GM12878 (cell line): Measurements from ENCODE around the gene C19orf33. TPM values are rescaled to one million over a fixed set of nuclear protein-coding genes. Genes with fewer than 3 reads are reported as not detected.

Source experiments
- ATAC-seq: fragments of 200-7000 bp; cut with Tn5 transposase; 3 replicates; pipeline ENCODE4 v1.9.1; 2020; ENCODE audit warnings: mild to moderate bottlenecking, moderate library complexity
- BruUV-seq: library from RNA; stranded (reverse); fragments of 400-500 nt; replicated peaks from 2 replicates; lab custom pipeline; 2021; lab: Mats Ljungman, UMichigan
- CTCF ChIA-PET: fragments of 300-600 bp; sonication (Branson Sonifier 250); formaldehyde crosslinking; extraction: SDS; loops from one replicate; lab custom pipeline; 2021; ENCODE audit warnings: inconsistent platforms; lab: Yijun Ruan, JAX
- POLR2A ChIA-PET: fragments of 350-600 bp; formaldehyde crosslinking; extraction: SDS; loops from one replicate; lab custom pipeline; 2021; ENCODE audit warnings: inconsistent platforms; lab: Charles Lee
- RAD21 ChIA-PET: fragments of 300-600 bp; sonication (Branson Sonifier 250); formaldehyde crosslinking; loops from one replicate; lab custom pipeline; 2023; ENCODE audit warnings: antibody characterized with exemption; ENCODE audit not compliant: unreplicated experiment; lab: Charles Lee
- SMC1A ChIA-PET: fragments of 300-600 bp; sonication (Branson Sonifier 250); formaldehyde crosslinking; loops from one replicate; lab custom pipeline; 2023; ENCODE audit not compliant: unreplicated experiment, uncharacterized antibody; lab: Charles Lee
- DNase-seq: peaks from one replicate; pipeline ENCODE4 v3.0.0-alpha.2; 2011; ENCODE audit warnings: low read depth, low spot score
- FAIRE-seq: peaks from 3 replicates; lab custom pipeline; 2011; peaks lifted over from hg19 to GRCh38; lab: Jason Lieb, UNC
- H2AFZ ChIP-seq: 2 replicates; pipeline ENCODE4 v1.6.0; 2011; ENCODE audit warnings: low read depth, low read length, control low read depth; ENCODE audit not compliant: control insufficient read depth
- H3K27ac ChIP-seq: 2 replicates; pipeline ENCODE4 v1.5.1; 2011; ENCODE audit warnings: control low read depth; ENCODE audit not compliant: control insufficient read depth, insufficient read depth
- H3K27me3 ChIP-seq, 2 experiments: replicated peaks in 1 of 2; 2 replicates each; pipeline versions ENCODE4 v1.6.0 to v1.6.1; 2011; ENCODE audit warnings: low read length in 1 of 2; ENCODE audit not compliant: control insufficient read depth in 2 of 2, insufficient read depth in 2 of 2
- H3K36me3 ChIP-seq, 2 experiments: 2 replicates each; pipeline ENCODE4 v1.5.1; 2011; ENCODE audit warnings: low read length in 1 of 2; ENCODE audit not compliant: control insufficient read depth in 2 of 2, insufficient read depth in 2 of 2
- H3K4me1 ChIP-seq: 2 replicates; pipeline ENCODE4 v1.6.1; 2011; ENCODE audit warnings: mild to moderate bottlenecking, low read length, moderate library complexity, mixed read lengths; ENCODE audit not compliant: control insufficient read depth, insufficient read depth
- H3K4me2 ChIP-seq: 2 replicates; pipeline ENCODE4 v1.6.0; 2011; ENCODE audit warnings: control low read depth; ENCODE audit not compliant: control insufficient read depth, insufficient read depth
- H3K4me3 ChIP-seq: fragments of 200-600 bp; sonication (generic); 2 replicates; pipeline ENCODE4 v1.5.1; 2016
- H3K79me2 ChIP-seq: 2 replicates; pipeline ENCODE4 v1.6.0; 2011; ENCODE audit warnings: low read length; ENCODE audit not compliant: control insufficient read depth, insufficient read depth
- H3K9ac ChIP-seq: 2 replicates; pipeline ENCODE4 v1.8.0; 2011; ENCODE audit warnings: low read length, control low read depth, mixed read lengths; ENCODE audit not compliant: control insufficient read depth, insufficient read depth
- H3K9me3 ChIP-seq: replicated peaks from 3 replicates; pipeline ENCODE4 v1.5.1; 2011; ENCODE audit warnings: mild to moderate bottlenecking, low read length; ENCODE audit not compliant: control insufficient read depth, insufficient read depth
- H4K20me1 ChIP-seq: 2 replicates; pipeline ENCODE4 v1.6.0; 2011; ENCODE audit not compliant: control insufficient read depth, insufficient read depth
- EP300 ChIP-seq, 2 experiments: fragments of 150-350 bp in 1 of 2; IDR thresholded peaks; 2 replicates each; pipeline ENCODE4 v1.6.1; 2011 to 2012; ENCODE audit warnings: low read depth in 2 of 2, low read length in 2 of 2, borderline replicate concordance in 1 of 2, improper control_type of control experiment in 1 of 2, inconsistent platforms in 1 of 2; ENCODE audit not compliant: control insufficient read depth in 1 of 2
- ETV6 ChIP-seq, 2 experiments: fragments of 450-650 bp in 1 of 2; IDR thresholded peaks in 1 of 2; conservative IDR thresholded peaks in 1 of 2; 2 replicates each; pipeline ENCODE4 v1.6.1; 2014; ENCODE audit warnings: antibody characterized with exemption in 1 of 2, borderline replicate concordance in 1 of 2, low read depth in 1 of 2, mild to moderate bottlenecking in 1 of 2, moderate library complexity in 1 of 2
- GATAD2B ChIP-seq: fragments of 450-650 bp; conservative IDR thresholded peaks from 2 replicates; pipeline ENCODE4 v1.6.1; 2017; ENCODE audit warnings: low read depth, mild to moderate bottlenecking, moderate library complexity
- NR2F1 ChIP-seq: fragments of 450-650 bp; conservative IDR thresholded peaks from 2 replicates; pipeline ENCODE4 v1.6.1; 2017; ENCODE audit warnings: mild to moderate bottlenecking
- RBBP5 ChIP-seq: fragments of 200-600 bp; sonication (generic); conservative IDR thresholded peaks from 2 replicates; pipeline ENCODE4 v1.6.1; 2016
- SIX5 ChIP-seq: IDR thresholded peaks from 2 replicates; pipeline ENCODE4 v1.6.1; 2011; ENCODE audit warnings: mild to moderate bottlenecking, low read depth, low read length, moderate library complexity; ENCODE audit not compliant: severe bottlenecking
- YBX1 ChIP-seq: fragments of 450-650 bp; IDR thresholded peaks from 2 replicates; pipeline ENCODE4 v1.6.1; 2016; ENCODE audit warnings: antibody characterized with exemption
- ZNF384 ChIP-seq: IDR thresholded peaks from 2 replicates; pipeline ENCODE4 v1.6.1; 2012; ENCODE audit warnings: low read depth, mild to moderate bottlenecking, low read length, improper control_type of control experiment, borderline replicate concordance
- ZNF592 ChIP-seq: fragments of 450-650 bp; IDR thresholded peaks from 2 replicates; pipeline ENCODE4 v1.6.1; 2017; ENCODE audit warnings: mild to moderate bottlenecking, moderate library complexity
- WGBS: methylation state at CpG from one replicate; pipeline ENCODE4 v1.1.6; 2016; ENCODE audit warnings: low lambda C conversion rate; ENCODE audit not compliant: insufficient replicate concordance, insufficient coverage; ENCODE audit errors: missing lambda C conversion rate; 5-methylcytosine and 5-hydroxymethylcytosine counted together
- in situ Hi-C: fragments of 300-500 bp; cut with MboI; formaldehyde crosslinking; loops from 9 replicates; pipeline ENCODE4 v1.14.3; 2018; ENCODE audit warnings: mixed read lengths
- intact Hi-C: fragments of 100-400 bp; cut with micrococcal nuclease; formaldehyde crosslinking; loops from one replicate; pipeline ENCODE4 v1.14.2; 2022; ENCODE audit not compliant: unreplicated experiment
- polyA plus RNA-seq, 11 experiments: library from polyadenylated mRNA; depleted of rRNA in 4 of 11; unstranded in 6 of 11; stranded (reverse) in 5 of 11; fragments of >200 nt; fragmentation: Nextera tagmentation in 4 of 11; fragmentation: Illumina TruSeq in 1 of 11; extraction: Ambion mirVana in 4 of 11; extraction: Trizol in 1 of 11; gene quantifications; 1 replicate in 1 of 11; 2 replicates in 10 of 11; pipeline versions ENCODE4 v1.2.1 to v1.2.3, GENCODE V29; 2011 to 2016; ENCODE audit warnings: inconsistent platforms in 2 of 11, missing spikeins in 2 of 11, low read depth in 1 of 11
- total RNA-seq, 4 experiments: library from RNA; depleted of rRNA in 3 of 4; stranded (reverse); fragments of >200 nt in 3 of 4; fragmentation: Illumina TruSeq in 1 of 4; extraction: Trizol in 1 of 4; gene quantifications; 2 replicates each; pipeline versions ENCODE4 v1.2.1 to v1.2.3, GENCODE V29; 2013 to 2021
- TF ChIP-seq, protein P1 (sequence below): fragments of 450-650 bp; IDR thresholded peaks from 2 replicates; pipeline ENCODE4 v1.6.1; 2018; ENCODE audit warnings: borderline replicate concordance, mild to moderate bottlenecking; ENCODE audit not compliant: partially characterized antibody
- TF ChIP-seq, protein P2 (sequence below): IDR thresholded peaks from 2 replicates; pipeline ENCODE4 v1.6.1; 2012; ENCODE audit warnings: low read depth, low read length, improper control_type of control experiment

C19orf33 gene
- total and polyA plus RNA-seq, 10 of the 15 experiments (the other 5 are each of a cell fraction or from before 2014, with no cell fraction given) = 0.28 to 0.45 TPM; not detected in 8

GRCh38 chr19:38280030-38280921 is 23.8 kb upstream of the C19orf33 start:
- peaks cover 8% of the 10 kb centered on the region for H3K4me1 ChIP-seq
- DNase-seq (no peak), ATAC-seq (no peak), FAIRE-seq (no peak)
- no peaks in the 10 kb centered on the region for H4K20me1 ChIP-seq
- TF ChIP-seq GATAD2B = no peak
- no peak for TF ChIP-seq SIX5
- no peak for TF ChIP-seq NR2F1
- no peak for TF ChIP-seq YBX1
- TF ChIP-seq, protein P1, sequence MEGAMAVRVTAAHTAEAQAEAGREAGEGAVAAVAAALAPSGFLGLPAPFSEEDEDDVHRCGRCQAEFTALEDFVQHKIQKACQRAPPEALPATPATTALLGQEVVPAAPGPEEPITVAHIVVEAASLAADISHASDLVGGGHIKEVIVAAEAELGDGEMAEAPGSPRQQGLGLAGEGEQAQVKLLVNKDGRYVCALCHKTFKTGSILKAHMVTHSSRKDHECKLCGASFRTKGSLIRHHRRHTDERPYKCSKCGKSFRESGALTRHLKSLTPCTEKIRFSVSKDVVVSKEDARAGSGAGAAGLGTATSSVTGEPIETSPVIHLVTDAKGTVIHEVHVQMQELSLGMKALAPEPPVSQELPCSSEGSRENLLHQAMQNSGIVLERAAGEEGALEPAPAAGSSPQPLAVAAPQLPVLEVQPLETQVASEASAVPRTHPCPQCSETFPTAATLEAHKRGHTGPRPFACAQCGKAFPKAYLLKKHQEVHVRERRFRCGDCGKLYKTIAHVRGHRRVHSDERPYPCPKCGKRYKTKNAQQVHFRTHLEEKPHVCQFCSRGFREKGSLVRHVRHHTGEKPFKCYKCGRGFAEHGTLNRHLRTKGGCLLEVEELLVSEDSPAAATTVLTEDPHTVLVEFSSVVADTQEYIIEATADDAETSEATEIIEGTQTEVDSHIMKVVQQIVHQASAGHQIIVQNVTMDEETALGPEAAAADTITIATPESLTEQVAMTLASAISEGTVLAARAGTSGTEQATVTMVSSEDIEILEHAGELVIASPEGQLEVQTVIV = no peak
- TF ChIP-seq EP300 (IDR thresholded peaks at IDR 0.05; ENCODE audit: borderline replicate concordance in 1 of 2, control insufficient read depth in 1 of 2, low read depth in 2 of 2, low read length in 2 of 2) = no peak
- no peak for TF ChIP-seq ETV6 (conservative IDR thresholded peaks at IDR 0.05 in 1 of 2, IDR thresholded peaks at IDR 0.05 in 1 of 2; ENCODE audit: borderline replicate concordance in 1 of 2, low read depth in 1 of 2)
- TF ChIP-seq, protein P2, sequence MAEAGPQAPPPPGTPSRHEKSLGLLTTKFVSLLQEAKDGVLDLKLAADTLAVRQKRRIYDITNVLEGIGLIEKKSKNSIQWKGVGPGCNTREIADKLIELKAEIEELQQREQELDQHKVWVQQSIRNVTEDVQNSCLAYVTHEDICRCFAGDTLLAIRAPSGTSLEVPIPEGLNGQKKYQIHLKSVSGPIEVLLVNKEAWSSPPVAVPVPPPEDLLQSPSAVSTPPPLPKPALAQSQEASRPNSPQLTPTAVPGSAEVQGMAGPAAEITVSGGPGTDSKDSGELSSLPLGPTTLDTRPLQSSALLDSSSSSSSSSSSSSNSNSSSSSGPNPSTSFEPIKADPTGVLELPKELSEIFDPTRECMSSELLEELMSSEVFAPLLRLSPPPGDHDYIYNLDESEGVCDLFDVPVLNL = no peak
- no peak for TF ChIP-seq ZNF592
- no peak for TF ChIP-seq ZNF384
- no peak for TF ChIP-seq RBBP5
- intact Hi-C loops = no loop called here
- in situ Hi-C loops = no loop called here
- WGBS = 61% methylated on average over 17 of the region's 17 CpGs
- RAD21 ChIA-PET = no interaction called here
- H3K27ac ChIP-seq = no peak overlapping the region
- H3K27me3 ChIP-seq = no peaks in the 10 kb centered on the region; a peak in 1 of 4 replicates
- POLR2A ChIA-PET = no interaction called here
- CTCF ChIA-PET = no interaction called here
- H3K9ac ChIP-seq = no peak overlapping the region
- SMC1A ChIA-PET = no interaction called here
- H3K79me2 ChIP-seq = no peaks in the 10 kb centered on the region
- no TSS peak for BruUV-seq
- no peak overlapping the region for H2AFZ ChIP-seq
- H3K4me2 ChIP-seq = no peak overlapping the region
- H3K4me3 ChIP-seq = no peak overlapping the region
- H3K36me3 ChIP-seq = no peaks in the 10 kb centered on the region
- no peaks in the 10 kb centered on the region for H3K9me3 ChIP-seq
